H1 (cell line): Measurements from ENCODE around the gene AURKAIP1. TPM values are rescaled to one million over a fixed set of nuclear protein-coding genes. Genes with fewer than 3 reads are reported as not detected.

ENCODE experiments used
- CTCF ChIA-PET: fragments of 300-600 bp; sonication (Branson Sonifier 250); formaldehyde crosslinking; loops from one replicate; lab custom pipeline; 2021; ENCODE audit not compliant: partially characterized antibody; lab: Charles Lee
- POLR2A ChIA-PET: fragments of 300-600 bp; sonication (Branson Sonifier 250); formaldehyde crosslinking; loops from one replicate; lab custom pipeline; 2021; ENCODE audit warnings: inconsistent platforms; ENCODE audit not compliant: partially characterized antibody; lab: Charles Lee
- DNase-seq, 2 experiments: peaks; one replicate each; pipeline versions ENCODE4 v3.0.0 to v3.0.0-alpha.2; 2010 to 2022; ENCODE audit warnings: low spot score in 2 of 2, low read depth in 1 of 2, mixed read lengths in 1 of 2
- FAIRE-seq: peaks from 2 replicates; lab custom pipeline; 2011; peaks lifted over from hg19 to GRCh38; lab: Jason Lieb, UNC
- H2AFZ ChIP-seq: 2 replicates; pipeline ENCODE4 v1.8.1; 2012; ENCODE audit warnings: low read length, inconsistent platforms
- H2AK5ac ChIP-seq: 2 replicates; pipeline ENCODE4 v1.6.1; 2013; ENCODE audit warnings: low read depth, low read length
- H2BK120ac ChIP-seq: replicated peaks from 2 replicates; pipeline ENCODE3; 2013; ENCODE audit warnings: low read depth, low read length, inconsistent platforms
- H2BK12ac ChIP-seq: 2 replicates; pipeline ENCODE4 v1.6.1; 2013; ENCODE audit warnings: low read depth, low read length
- H2BK15ac ChIP-seq: 2 replicates; pipeline ENCODE4 v1.6.1; 2013; ENCODE audit warnings: low read length
- H2BK20ac ChIP-seq: 2 replicates; pipeline ENCODE4 v1.6.1; 2013; ENCODE audit warnings: low read length
- H2BK5ac ChIP-seq: 2 replicates; pipeline ENCODE4 v1.6.1; 2013; ENCODE audit warnings: low read depth, low read length
- H3K14ac ChIP-seq: 2 replicates; pipeline ENCODE4 v1.6.1; 2013; ENCODE audit warnings: inconsistent platforms; ENCODE audit not compliant: insufficient read length
- H3K18ac ChIP-seq: 2 replicates; pipeline ENCODE4 v1.6.1; 2013; ENCODE audit warnings: low read length; ENCODE audit errors: extremely low read depth
- H3K23ac ChIP-seq: 2 replicates; pipeline ENCODE4 v1.6.1; 2013; ENCODE audit warnings: inconsistent platforms; ENCODE audit not compliant: insufficient read length
- H3K23me2 ChIP-seq: 2 replicates; pipeline ENCODE4 v1.6.1; 2013; ENCODE audit warnings: low read depth, low read length
- H3K27ac ChIP-seq: 2 replicates; pipeline ENCODE4 v1.6.1; 2011; ENCODE audit warnings: low read depth, low read length, inconsistent platforms
- H3K27me3 ChIP-seq, 4 experiments: replicated peaks in 1 of 4; 1 replicate in 1 of 4; 2 replicates in 3 of 4; pipeline versions ENCODE4 v1.6.1 to v1.8.1; 2011 to 2013; ENCODE audit warnings: low read length in 3 of 4, mild to moderate bottlenecking in 3 of 4, inconsistent platforms in 2 of 4, mixed read lengths in 2 of 4, moderate library complexity in 1 of 4; ENCODE audit not compliant: control insufficient read depth in 3 of 4, insufficient read depth in 3 of 4; ENCODE audit errors: extremely low read depth in 1 of 4
- H3K36me3 ChIP-seq, 4 experiments: 2 replicates each; pipeline versions ENCODE4 v1.6.1 to v1.8.1; 2011 to 2013; ENCODE audit warnings: mild to moderate bottlenecking in 4 of 4, low read length in 3 of 4, moderate library complexity in 2 of 4, control low read depth in 1 of 4, inconsistent platforms in 1 of 4; ENCODE audit not compliant: insufficient read depth in 4 of 4, control insufficient read depth in 2 of 4
- H3K4ac ChIP-seq: replicated peaks from 2 replicates; pipeline ENCODE3; 2013; ENCODE audit warnings: low read length, low read depth, mixed read lengths, inconsistent platforms; ENCODE audit not compliant: insufficient read length
- H3K4me1 ChIP-seq, 4 experiments: replicated peaks in 1 of 4; 1 replicate in 1 of 4; 2 replicates in 3 of 4; pipeline versions ENCODE4 v1.6.1 to v1.8.1; 2011 to 2013; ENCODE audit warnings: low read length in 3 of 4, inconsistent platforms in 2 of 4, mixed read lengths in 1 of 4; ENCODE audit not compliant: insufficient read depth in 4 of 4, control insufficient read depth in 3 of 4
- H3K4me2 ChIP-seq, 2 experiments: 2 replicates each; pipeline versions ENCODE4 v1.6.1 to v1.8.1; 2011 to 2013; ENCODE audit warnings: low read depth in 2 of 2, low read length in 2 of 2, control low read depth in 1 of 2, inconsistent platforms in 1 of 2, mild to moderate bottlenecking in 1 of 2; ENCODE audit not compliant: insufficient read depth in 1 of 2
- H3K4me3 ChIP-seq, 4 experiments: fragments of 200-600, 300-600 bp in 1 of 4; sonication (generic), shearing (Covaris generic), sonication (Bioruptor Twin) in 1 of 4; 2 replicates each; pipeline versions ENCODE4 v1.5.1 to v1.8.1; 2011 to 2016; ENCODE audit warnings: low read length in 4 of 4, low read depth in 3 of 4, control low read depth in 2 of 4, inconsistent platforms in 2 of 4, mild to moderate bottlenecking in 2 of 4, mixed read lengths in 1 of 4, moderate library complexity in 1 of 4; ENCODE audit not compliant: insufficient read depth in 2 of 4; ENCODE audit errors: extremely low read depth in 1 of 4
- H3K56ac ChIP-seq: replicated peaks from 2 replicates; pipeline ENCODE3; 2013; ENCODE audit warnings: low read depth, mild to moderate bottlenecking, mixed read lengths, low read length, inconsistent platforms; ENCODE audit not compliant: insufficient read length
- H3K79me1 ChIP-seq: 2 replicates; pipeline ENCODE4 v1.6.1; 2013; ENCODE audit warnings: low read depth, low read length, control low read depth
- H3K79me2 ChIP-seq, 2 experiments: 2 replicates each; pipeline versions ENCODE4 v1.6.1 to v1.8.1; 2012 to 2013; ENCODE audit warnings: low read length in 2 of 2, mild to moderate bottlenecking in 2 of 2, inconsistent platforms in 1 of 2; ENCODE audit not compliant: insufficient read depth in 2 of 2, control insufficient read depth in 1 of 2
- H3K9ac ChIP-seq, 4 experiments: replicated peaks in 1 of 4; 1 replicate in 1 of 4; 2 replicates in 3 of 4; pipeline versions ENCODE4 v1.6.1 to v1.8.1; 2011 to 2013; ENCODE audit warnings: low read depth in 3 of 4, low read length in 3 of 4, control low read depth in 2 of 4, mild to moderate bottlenecking in 2 of 4, moderate library complexity in 2 of 4, inconsistent platforms in 1 of 4; ENCODE audit errors: extremely low read depth in 1 of 4
- H3K9me3 ChIP-seq, 2 experiments: 2 replicates each; pipeline versions ENCODE4 v1.6.1 to v1.8.1; 2012 to 2013; ENCODE audit warnings: mild to moderate bottlenecking in 2 of 2, moderate library complexity in 2 of 2, control low read depth in 1 of 2, inconsistent platforms in 1 of 2, low read depth in 1 of 2, low read length in 1 of 2, mixed read lengths in 1 of 2; ENCODE audit not compliant: insufficient read depth in 2 of 2
- H4K20me1 ChIP-seq, 2 experiments: replicated peaks in 1 of 2; 2 replicates each; pipeline versions ENCODE3 to v1.8.1; 2011 to 2013; ENCODE audit warnings: inconsistent platforms in 2 of 2, low read length in 2 of 2, mild to moderate bottlenecking in 1 of 2; ENCODE audit not compliant: insufficient read depth in 2 of 2, control insufficient read depth in 1 of 2
- H4K5ac ChIP-seq: 2 replicates; pipeline ENCODE4 v1.6.1; 2013; ENCODE audit warnings: low read length, low read depth, mixed read lengths, inconsistent platforms; ENCODE audit not compliant: insufficient read length
- H4K8ac ChIP-seq: 2 replicates; pipeline ENCODE4 v1.8.0; 2013; ENCODE audit warnings: mild to moderate bottlenecking, moderate library complexity, low read length, inconsistent platforms; ENCODE audit not compliant: insufficient read depth; ENCODE audit errors: extremely low read depth
- H4K91ac ChIP-seq: replicated peaks from 2 replicates; pipeline ENCODE3; 2013; ENCODE audit warnings: low read length, mixed read lengths, inconsistent platforms; ENCODE audit not compliant: insufficient read length
- BRCA1 ChIP-seq: IDR thresholded peaks from 2 replicates; pipeline ENCODE4 v1.6.1; 2012; ENCODE audit warnings: low read depth, low read length, improper control_type of control experiment
- PHF8 ChIP-seq: fragments of 200-600 bp; sonication (generic); conservative IDR thresholded peaks from 2 replicates; pipeline ENCODE4 v1.7.1; 2012; ENCODE audit warnings: low read depth, mild to moderate bottlenecking, inconsistent platforms, low read length, moderate library complexity
- POLR2A ChIP-seq, 2 experiments: IDR thresholded peaks; 1 replicate in 1 of 2; 2 replicates in 1 of 2; pipeline ENCODE4 v1.6.1; 2011; ENCODE audit warnings: low read depth in 2 of 2, low read length in 2 of 2, mild to moderate bottlenecking in 2 of 2; ENCODE audit errors: control extremely low read depth in 1 of 2
- POLR2AphosphoS5 ChIP-seq: IDR thresholded peaks from 2 replicates; pipeline ENCODE4 v1.6.1; 2011; ENCODE audit warnings: low read depth, low read length
- SIN3A ChIP-seq, 2 experiments: IDR thresholded peaks in 1 of 2; conservative IDR thresholded peaks in 1 of 2; 2 replicates each; pipeline ENCODE4 v1.6.1; 2011 to 2012; ENCODE audit warnings: low read length in 2 of 2, improper control_type of control experiment in 1 of 2, low read depth in 1 of 2, mild to moderate bottlenecking in 1 of 2
- SP1 ChIP-seq: IDR thresholded peaks from 2 replicates; pipeline ENCODE4 v1.6.1; 2011; ENCODE audit warnings: low read depth, low read length
- SP4 ChIP-seq: IDR thresholded peaks from 2 replicates; pipeline ENCODE4 v1.6.1; 2012; ENCODE audit warnings: low read length, inconsistent platforms
- SUZ12 ChIP-seq: fragments of 200-600 bp; sonication (generic); IDR thresholded peaks from 2 replicates; pipeline ENCODE4 v1.6.1; 2012; ENCODE audit warnings: mild to moderate bottlenecking, inconsistent platforms, low read length, moderate library complexity, mixed read lengths
- TAF7 ChIP-seq: optimal IDR thresholded peaks from 2 replicates; pipeline ENCODE3; 2011; ENCODE audit warnings: low read depth, mild to moderate bottlenecking, inconsistent platforms, low read length, moderate library complexity, borderline replicate concordance
- WGBS, 2 experiments: shearing (Covaris generic) in 1 of 2; methylation state at CpG; one replicate each; pipeline versions ENCODE4 v1.1.6 to v1.1.7; 2013 to 2015; ENCODE audit warnings: low lambda C conversion rate in 2 of 2, mixed read lengths in 2 of 2, inconsistent platforms in 1 of 2, low coverage in 1 of 2, missing lambda C conversion rate in 1 of 2; ENCODE audit not compliant: insufficient replicate concordance in 2 of 2, insufficient coverage in 1 of 2, insufficient read length in 1 of 2; ENCODE audit errors: extremely low coverage in 1 of 2, missing lambda C conversion rate in 1 of 2; 5-methylcytosine and 5-hydroxymethylcytosine counted together
- polyA plus RNA-seq, 7 experiments: library from polyadenylated mRNA; depleted of rRNA in 3 of 7; stranded (reverse) in 5 of 7; unstranded in 2 of 7; fragments of >200 nt in 5 of 7; fragments of 200-250 nt in 2 of 7; gene quantifications; 1 replicate in 5 of 7; 2 replicates in 1 of 7; 4 replicates in 1 of 7; pipeline versions ENCODE4 v1.2.1 to v1.2.3, GENCODE V29; 2011 to 2013; ENCODE audit warnings: missing spikeins in 2 of 7, mixed read lengths in 2 of 7
- total RNA-seq: library from RNA; stranded (reverse); fragmentation: NEBNext Ultra II Directional; extraction: Animal tissue kit (Norgen Biotek cat#: 25700); gene quantifications from 2 replicates; pipeline ENCODE4 v1.2.1, GENCODE V29; 2021

The AURKAIP1 gene
- total and polyA plus RNA-seq, 2 of the 8 experiments (the other 6 are each of a cell fraction or from before 2014, with no cell fraction given), result 87.8 to 194 TPM

DNA sequence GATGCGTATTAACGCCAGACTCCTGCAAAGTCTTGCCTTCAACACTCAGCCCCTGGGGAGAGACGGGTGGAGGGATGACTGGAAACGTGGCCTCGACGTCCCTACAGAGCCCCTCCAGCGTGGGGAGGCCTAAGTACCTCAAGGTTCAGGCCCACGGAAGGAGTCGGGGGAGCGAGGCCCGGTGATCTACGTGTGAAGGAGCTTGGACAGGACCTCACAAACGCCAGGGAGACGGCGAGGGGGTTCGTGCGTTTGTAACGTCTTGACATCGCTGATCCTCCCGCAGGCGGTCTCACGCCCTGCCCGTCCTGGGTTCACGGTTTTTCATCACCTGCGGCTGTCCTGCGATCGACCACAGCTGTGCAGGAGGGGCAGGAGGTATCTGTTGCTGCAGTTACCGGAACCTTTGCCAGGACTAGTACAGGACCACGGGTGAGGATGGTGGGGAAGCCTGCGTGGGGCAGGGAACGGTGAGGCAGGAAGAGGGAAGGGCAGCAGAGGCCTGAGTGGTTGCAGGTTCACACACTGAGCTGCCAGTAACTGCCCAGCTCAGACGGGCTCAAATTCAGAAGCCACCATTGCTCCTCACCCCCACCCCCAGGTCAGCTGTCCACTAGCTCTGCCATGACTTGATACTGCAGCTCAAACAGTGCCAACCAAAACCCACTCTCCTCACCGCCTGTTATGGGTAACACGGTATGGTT lies 25.0 kb upstream of the AURKAIP1 start:
- H3K23me2 ChIP-seq, result peaks cover 17% of the 10 kb centered on the region
- 22% methylated on average over 34 of the region's 34 CpGs; no CpG with 5 or more reads in 1 of the 2 experiments for WGBS, 2 experiments
- peak overlapping the region; percentile 90 for H4K91ac ChIP-seq
- H3K14ac ChIP-seq, result no peak overlapping the region
- peak overlapping the region; percentile 99 for H4K5ac ChIP-seq
- no peak overlapping the region for H2AFZ ChIP-seq
- CTCF ChIA-PET, result interaction anchor here (0.5 to 3.6 kb wide), 16 partner anchors 8 to 373 kb away, joined by 3 to 32 read pairs (median 8); partner anchors contain the start of genes AURKAIP1 and DVL1
- peak overlapping the region; percentile 73 for H2BK5ac ChIP-seq
- H3K79me1 ChIP-seq, result peaks cover 15% of the 10 kb centered on the region
- H3K9ac ChIP-seq, result peak overlapping the region; percentile 88 to 91 (median 90)
- peaks cover 27 to 62% (median 43%) of the 10 kb centered on the region in 4 experiments for H3K36me3 ChIP-seq
- peak overlapping the region; percentile 62 for H4K8ac ChIP-seq
- H3K27ac ChIP-seq, result peak overlapping the region; percentile 76
- no peak overlapping the region for H2BK12ac ChIP-seq
- peaks cover 0 to 18% (median 13%) of the 10 kb centered on the region in 4 experiments; a peak in 6 of 7 replicates for H3K4me1 ChIP-seq
- peak overlapping the region; percentile 91 for H3K56ac ChIP-seq
- H3K23ac ChIP-seq, result no peak overlapping the region
- POLR2A ChIA-PET, result interaction anchor here (0.9 to 33.4 kb wide), 16 partner anchors 4 to 175 kb away, joined by 3 to 719 read pairs (median 4); partner anchors contain the start of genes ANKRD65, AURKAIP1, CCNL2 and MRPL20
- no peak for FAIRE-seq
- peak overlapping the region; percentile 55 for H3K18ac ChIP-seq
- no peak overlapping the region for H2BK15ac ChIP-seq
- H2BK20ac ChIP-seq, result no peak overlapping the region
- no peak for DNase-seq
- H3K9me3 ChIP-seq, result no peaks in the 10 kb centered on the region
- H3K27me3 ChIP-seq, result no peaks in the 10 kb centered on the region
- peak overlapping the region; percentile 47; the same call in 1 of the 2 replicates for H2AK5ac ChIP-seq
- H3K4me3 ChIP-seq, result peak overlapping the region; percentile 93 to 95 (median 94)
- peak overlapping the region; percentile 12 for H3K4ac ChIP-seq
- H3K79me2 ChIP-seq, result peaks cover 6 to 49% of the 10 kb centered on the region in 2 experiments; a peak in 3 of 4 replicates
- H3K4me2 ChIP-seq, result peak overlapping the region; percentile 91 to 100
- H4K20me1 ChIP-seq, result peaks cover 11 to 25% of the 10 kb centered on the region in 2 experiments
- peak overlapping the region; percentile 21 for H2BK120ac ChIP-seq
- TF ChIP-seq SUZ12 (no peak), TAF7 (peak; percentile 17), POLR2AphosphoS5 (peak; percentile 71), PHF8 (0 out of 2 replicates have a peak, but pooled peaks have one; percentile 15), POLR2A (IDR thresholded peaks at IDR 0.05; ENCODE audit: control extremely low read depth in 1 of 2, low read depth in 2 of 2, low read length in 2 of 2) (peak in 1 of 2 experiments; percentile 75; a peak in 2 of 3 replicates), SIN3A (conservative IDR thresholded peaks at IDR 0.05 in 1 of 2, IDR thresholded peaks at IDR 0.05 in 1 of 2; ENCODE audit: low read depth in 1 of 2, low read length in 2 of 2) (no peak), SP4 (no peak), SP1 (no peak), BRCA1 (no peak)
